ENCODE results near the gene TSPEAR. TPM values are rescaled to one million over a fixed set of nuclear protein-coding genes. Genes with fewer than 3 reads are reported as not detected.

TSPEAR gene
- total RNA-seq, 2 donors from 2014 or later: 0.85 TPM; not detected in 1

DNA sequence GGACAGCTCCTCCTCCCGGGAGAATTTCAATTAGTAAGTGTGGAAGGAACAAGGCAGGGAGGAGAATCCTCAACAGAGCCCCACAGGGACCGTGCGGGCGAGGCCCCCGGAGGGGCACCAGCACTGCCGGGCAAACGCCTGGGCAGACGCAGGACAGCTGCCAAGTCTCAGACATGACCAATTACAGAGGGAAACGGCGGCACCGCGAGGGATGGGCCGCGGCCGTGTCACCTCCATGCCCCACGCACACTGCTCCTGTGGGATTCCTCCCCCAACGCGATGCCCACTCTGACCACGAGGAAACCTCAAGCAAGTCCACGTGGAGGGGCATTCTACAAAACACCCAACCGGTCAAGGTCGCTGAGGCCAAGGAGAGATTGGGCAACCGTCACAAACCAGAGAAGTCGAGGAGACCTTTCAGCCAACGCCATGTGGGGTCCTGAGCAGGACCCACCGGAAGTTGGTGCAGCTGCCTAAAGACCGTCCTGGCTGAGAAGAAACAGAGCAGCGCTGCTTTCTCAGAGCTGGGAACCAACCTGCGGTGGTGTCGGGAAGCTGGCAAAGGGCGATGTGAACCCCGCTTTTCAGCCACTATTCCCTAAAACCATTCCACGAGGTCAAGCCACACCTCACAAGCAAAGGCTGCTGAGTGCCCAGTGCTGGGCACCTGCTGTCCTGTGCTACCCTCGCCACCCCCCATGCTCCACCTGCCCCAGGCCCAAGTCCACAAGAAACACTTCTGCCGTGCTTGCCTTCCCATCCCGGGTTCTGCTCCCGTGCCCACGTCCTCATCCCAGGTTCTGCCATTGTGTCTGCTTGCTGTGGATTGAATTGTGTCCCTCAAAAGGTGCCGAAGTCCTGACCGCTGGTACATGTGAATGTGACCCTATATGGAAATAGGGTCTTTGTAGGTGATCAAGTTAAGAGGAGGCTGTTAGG is 139.3 kb downstream of the TSPEAR start:
- intact Hi-C loops (cut with DNase I): no loop called here
- Histone ChIP-seq H3K4me1 (replicated peaks) (no peaks in the 10 kb centered on the region), H3K9me3 (no peaks in the 10 kb centered on the region), H3K27me3 (replicated peaks; ENCODE audit: insufficient read depth) (no peaks in the 10 kb centered on the region), H3K36me3 (no peaks in the 10 kb centered on the region), H3K4me3 (no peak overlapping the region), H3K27ac (no peak overlapping the region)
- WGBS: 92% methylated on average over 40 of the region's 40 CpGs
- TF ChIP-seq, protein P1, sequence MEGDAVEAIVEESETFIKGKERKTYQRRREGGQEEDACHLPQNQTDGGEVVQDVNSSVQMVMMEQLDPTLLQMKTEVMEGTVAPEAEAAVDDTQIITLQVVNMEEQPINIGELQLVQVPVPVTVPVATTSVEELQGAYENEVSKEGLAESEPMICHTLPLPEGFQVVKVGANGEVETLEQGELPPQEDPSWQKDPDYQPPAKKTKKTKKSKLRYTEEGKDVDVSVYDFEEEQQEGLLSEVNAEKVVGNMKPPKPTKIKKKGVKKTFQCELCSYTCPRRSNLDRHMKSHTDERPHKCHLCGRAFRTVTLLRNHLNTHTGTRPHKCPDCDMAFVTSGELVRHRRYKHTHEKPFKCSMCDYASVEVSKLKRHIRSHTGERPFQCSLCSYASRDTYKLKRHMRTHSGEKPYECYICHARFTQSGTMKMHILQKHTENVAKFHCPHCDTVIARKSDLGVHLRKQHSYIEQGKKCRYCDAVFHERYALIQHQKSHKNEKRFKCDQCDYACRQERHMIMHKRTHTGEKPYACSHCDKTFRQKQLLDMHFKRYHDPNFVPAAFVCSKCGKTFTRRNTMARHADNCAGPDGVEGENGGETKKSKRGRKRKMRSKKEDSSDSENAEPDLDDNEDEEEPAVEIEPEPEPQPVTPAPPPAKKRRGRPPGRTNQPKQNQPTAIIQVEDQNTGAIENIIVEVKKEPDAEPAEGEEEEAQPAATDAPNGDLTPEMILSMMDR (IDR thresholded peaks at IDR 0.05): no peak
- no peak for TF ChIP-seq POLR2AphosphoS5 (IDR thresholded peaks at IDR 0.05)
- no peak for TF ChIP-seq POLR2A (IDR thresholded peaks at IDR 0.05)
- no peak for DNase-seq (ENCODE audit: low spot score)

DNA sequence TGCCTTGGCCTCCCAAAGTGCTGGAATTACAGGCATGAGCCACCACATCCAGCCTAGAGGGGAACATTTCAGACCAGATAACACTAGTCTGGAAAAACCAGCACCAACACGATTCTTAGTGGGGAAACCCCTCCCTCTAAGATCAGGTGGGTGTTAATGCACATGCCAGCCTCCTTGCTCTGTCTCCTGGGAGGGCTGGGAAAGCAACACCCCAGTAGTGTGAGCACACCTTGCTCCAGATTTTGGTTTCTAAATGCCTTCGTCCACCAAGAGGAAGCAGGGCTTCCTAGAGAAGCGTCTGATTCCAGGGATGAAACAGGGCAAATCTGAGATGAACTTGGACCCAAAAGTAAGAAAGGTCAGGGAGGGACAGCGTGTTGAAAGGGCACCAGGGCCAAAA is 140.1 kb downstream of the TSPEAR start:
- no peaks in the 10 kb centered on the region for H3K36me3 ChIP-seq
- TF ChIP-seq POLR2AphosphoS5 (IDR thresholded peaks at IDR 0.05) (no peak), POLR2A (IDR thresholded peaks at IDR 0.05) (no peak)
- TF ChIP-seq, protein P1 (IDR thresholded peaks at IDR 0.05): no peak
- intact Hi-C loops (cut with DNase I): no loop called here
- 88% methylated on average over 4 of the region's 4 CpGs for WGBS
- no peaks in the 10 kb centered on the region for H3K4me1 ChIP-seq (replicated peaks)
- H3K27me3 ChIP-seq (replicated peaks; ENCODE audit: insufficient read depth): no peaks in the 10 kb centered on the region
- no peak for DNase-seq (ENCODE audit: low spot score)
- H3K4me3 ChIP-seq: no peak overlapping the region
- H3K27ac ChIP-seq: no peak overlapping the region
- H3K9me3 ChIP-seq: no peaks in the 10 kb centered on the region

DNA sequence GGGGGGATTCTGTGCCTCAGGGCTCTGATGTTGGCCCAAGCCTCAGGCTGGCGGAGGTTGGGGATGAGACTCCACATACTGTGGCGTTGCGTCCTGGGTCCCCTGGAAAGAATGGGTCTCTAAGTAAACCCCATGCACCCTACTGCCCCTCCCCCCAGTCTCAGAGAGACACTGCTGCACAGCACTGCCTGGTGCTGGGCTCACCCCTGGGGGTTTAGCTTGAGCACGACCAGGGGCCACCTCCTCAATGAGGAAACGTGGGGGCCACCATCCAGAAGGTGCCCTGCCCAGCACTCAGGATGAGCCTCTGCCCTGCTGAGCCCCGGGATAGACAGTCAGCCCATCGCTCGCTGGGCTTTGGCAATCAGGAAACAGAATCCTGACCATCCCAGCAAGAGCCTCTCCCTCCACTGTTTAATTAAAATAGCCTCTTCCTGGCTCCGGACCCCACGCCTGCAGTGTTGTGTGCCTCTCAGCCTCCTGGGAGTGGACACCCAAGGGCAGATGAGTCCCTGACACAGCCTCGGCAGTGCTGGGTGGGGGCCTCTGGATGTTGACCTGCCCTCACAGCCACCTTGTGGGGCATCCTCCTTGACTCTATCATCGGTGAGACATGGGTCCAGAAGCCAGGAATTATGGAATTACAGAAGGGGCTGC is 141.4 kb downstream of the TSPEAR start:
- intact Hi-C loops (cut with DNase I): no loop called here
- Histone ChIP-seq H3K9me3 (no peaks in the 10 kb centered on the region), H3K36me3 (no peaks in the 10 kb centered on the region), H3K4me3 (no peak overlapping the region), H3K4me1 (replicated peaks) (no peaks in the 10 kb centered on the region), H3K27ac (no peak overlapping the region), H3K27me3 (replicated peaks; ENCODE audit: insufficient read depth) (no peaks in the 10 kb centered on the region)
- TF ChIP-seq, protein P1 (IDR thresholded peaks at IDR 0.05): no peak
- TF ChIP-seq POLR2A (IDR thresholded peaks at IDR 0.05) (no peak), POLR2AphosphoS5 (IDR thresholded peaks at IDR 0.05) (no peak)
- WGBS: 84% methylated on average over 12 of the region's 12 CpGs
- no peak for DNase-seq (ENCODE audit: low spot score)

DNA sequence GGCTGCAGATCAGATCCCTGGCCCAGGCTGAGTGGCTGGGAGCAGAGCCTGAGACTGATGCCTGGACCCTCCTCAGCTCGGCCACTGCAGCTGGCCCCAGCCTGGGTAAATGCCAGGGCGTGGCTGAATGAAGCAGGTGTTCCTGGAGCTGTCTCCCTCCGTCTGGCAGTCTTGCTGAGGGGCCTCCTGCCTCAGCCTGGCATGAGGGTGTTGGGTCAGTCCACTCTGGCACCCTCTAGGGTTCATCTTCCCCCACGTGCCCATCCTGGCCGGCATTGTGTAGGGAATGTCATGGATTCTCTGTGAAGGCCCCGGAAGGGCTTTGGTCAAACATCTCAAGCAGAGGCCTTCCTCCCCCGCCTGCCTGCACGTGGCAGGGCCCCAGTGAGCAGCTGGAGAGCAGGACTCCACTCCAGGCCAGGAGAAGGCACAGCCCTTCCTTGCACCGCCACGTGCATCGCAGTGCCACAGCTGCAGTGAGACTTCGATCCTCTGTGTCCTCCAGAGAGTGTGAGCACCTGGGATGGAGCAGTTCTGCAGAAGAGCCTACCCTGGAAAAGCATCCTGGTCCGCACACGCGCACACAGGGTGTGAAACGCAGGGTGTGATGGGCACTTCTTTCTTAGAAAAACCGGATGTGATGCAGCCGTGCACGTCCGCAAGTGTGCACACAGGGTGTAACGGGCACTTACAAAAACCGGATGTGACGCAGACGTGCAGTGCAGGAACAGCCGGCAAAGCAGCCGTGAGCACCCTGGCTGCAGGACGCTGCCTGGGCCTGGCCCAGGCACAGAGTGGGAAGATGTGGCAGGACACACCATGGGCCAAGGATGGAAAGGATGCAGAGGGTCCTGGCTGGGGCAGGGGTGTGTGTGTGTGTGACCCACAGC is 142.5 kb downstream of the TSPEAR start:
- TF ChIP-seq, protein P1 (IDR thresholded peaks at IDR 0.05): no peak
- TF ChIP-seq POLR2A (IDR thresholded peaks at IDR 0.05): no peak
- no peak for DNase-seq (ENCODE audit: low spot score)
- H3K4me1 ChIP-seq (replicated peaks): no peaks in the 10 kb centered on the region
- no peaks in the 10 kb centered on the region for H3K9me3 ChIP-seq
- no peak overlapping the region for H3K27ac ChIP-seq
- no peak overlapping the region for H3K4me3 ChIP-seq
- H3K36me3 ChIP-seq: no peaks in the 10 kb centered on the region
- 75% methylated on average over 25 of the region's 27 CpGs for WGBS
- no peaks in the 10 kb centered on the region for H3K27me3 ChIP-seq (replicated peaks; ENCODE audit: insufficient read depth)
- intact Hi-C loops (cut with DNase I): no loop called here

All from prostate gland (tissue), 2 donors.